ENCODE data around the gene PDSS2.
"Not testable (repeated sequence)": the region's sequence is repeated elsewhere in the genome, so short reads cannot be mapped to it uniquely, and the experiment has no call there.

Gene PDSS2

GRCh38 chr6:107485157-107485556, 25.8 kb upstream of the PDSS2 start:
- Histone ChIP-seq H3K36me3 (replicated peaks; ENCODE audit: low read depth, low read length) (no peaks in the 10 kb centered on the region), H3K27me3 (ENCODE audit: low read depth, low read length) (peaks cover 10% of the 10 kb centered on the region)
- no peak for TF ChIP-seq EZH2phosphoT487 (IDR thresholded peaks at IDR 0.05; ENCODE audit: low read depth)
- TF ChIP-seq, protein P1, sequence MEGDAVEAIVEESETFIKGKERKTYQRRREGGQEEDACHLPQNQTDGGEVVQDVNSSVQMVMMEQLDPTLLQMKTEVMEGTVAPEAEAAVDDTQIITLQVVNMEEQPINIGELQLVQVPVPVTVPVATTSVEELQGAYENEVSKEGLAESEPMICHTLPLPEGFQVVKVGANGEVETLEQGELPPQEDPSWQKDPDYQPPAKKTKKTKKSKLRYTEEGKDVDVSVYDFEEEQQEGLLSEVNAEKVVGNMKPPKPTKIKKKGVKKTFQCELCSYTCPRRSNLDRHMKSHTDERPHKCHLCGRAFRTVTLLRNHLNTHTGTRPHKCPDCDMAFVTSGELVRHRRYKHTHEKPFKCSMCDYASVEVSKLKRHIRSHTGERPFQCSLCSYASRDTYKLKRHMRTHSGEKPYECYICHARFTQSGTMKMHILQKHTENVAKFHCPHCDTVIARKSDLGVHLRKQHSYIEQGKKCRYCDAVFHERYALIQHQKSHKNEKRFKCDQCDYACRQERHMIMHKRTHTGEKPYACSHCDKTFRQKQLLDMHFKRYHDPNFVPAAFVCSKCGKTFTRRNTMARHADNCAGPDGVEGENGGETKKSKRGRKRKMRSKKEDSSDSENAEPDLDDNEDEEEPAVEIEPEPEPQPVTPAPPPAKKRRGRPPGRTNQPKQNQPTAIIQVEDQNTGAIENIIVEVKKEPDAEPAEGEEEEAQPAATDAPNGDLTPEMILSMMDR (IDR thresholded peaks at IDR 0.05; ENCODE audit: low read depth, low read length), result no peak

GRCh38 chr6:107479089-107479690, 19.8 kb upstream of the PDSS2 start:
- H3K79me2 ChIP-seq (ENCODE audit: low read length), result no peaks in the 10 kb centered on the region
- H3K4me3 ChIP-seq (ENCODE audit: low read length), result no peak overlapping the region
- H3K27ac ChIP-seq (ENCODE audit: low read length), result no peak overlapping the region
- H3K4me2 ChIP-seq (ENCODE audit: low read length), result no peak overlapping the region
- H3K9me3 ChIP-seq (ENCODE audit: insufficient read depth, low read length), result no peaks in the 10 kb centered on the region
- TF ChIP-seq, protein P1 (IDR thresholded peaks at IDR 0.05; ENCODE audit: low read depth, low read length), result no peak
- no peak for TF ChIP-seq EZH2phosphoT487 (IDR thresholded peaks at IDR 0.05; ENCODE audit: low read depth)
- no peaks in the 10 kb centered on the region for H3K36me3 ChIP-seq (replicated peaks; ENCODE audit: low read depth, low read length)
- H3K9ac ChIP-seq (ENCODE audit: low read length), result no peak overlapping the region
- no peaks in the 10 kb centered on the region for H3K4me1 ChIP-seq (ENCODE audit: low read length)
- no peaks in the 10 kb centered on the region for H4K20me1 ChIP-seq (ENCODE audit: insufficient read depth, low read length)
- no peaks in the 10 kb centered on the region for H3K27me3 ChIP-seq (ENCODE audit: low read depth, low read length)
- no peak overlapping the region for H2AFZ ChIP-seq (ENCODE audit: low read depth, low read length)

More at GRCh38 chr6:107485157-107485556, 25.8 kb upstream of the PDSS2 start:
- no peaks in the 10 kb centered on the region for H3K4me1 ChIP-seq (ENCODE audit: low read length)
- H3K9me3 ChIP-seq (ENCODE audit: insufficient read depth, low read length), result no peaks in the 10 kb centered on the region
- no peaks in the 10 kb centered on the region for H4K20me1 ChIP-seq (ENCODE audit: insufficient read depth, low read length)
- H3K9ac ChIP-seq (ENCODE audit: low read length), result no peak overlapping the region
- H3K4me2 ChIP-seq (ENCODE audit: low read length), result no peak overlapping the region
- no peaks in the 10 kb centered on the region for H3K79me2 ChIP-seq (ENCODE audit: low read length)
- no peak overlapping the region for H2AFZ ChIP-seq (ENCODE audit: low read depth, low read length)
- no peak overlapping the region for H3K27ac ChIP-seq (ENCODE audit: low read length)
- H3K4me3 ChIP-seq (ENCODE audit: low read length), result no peak overlapping the region

DNA sequence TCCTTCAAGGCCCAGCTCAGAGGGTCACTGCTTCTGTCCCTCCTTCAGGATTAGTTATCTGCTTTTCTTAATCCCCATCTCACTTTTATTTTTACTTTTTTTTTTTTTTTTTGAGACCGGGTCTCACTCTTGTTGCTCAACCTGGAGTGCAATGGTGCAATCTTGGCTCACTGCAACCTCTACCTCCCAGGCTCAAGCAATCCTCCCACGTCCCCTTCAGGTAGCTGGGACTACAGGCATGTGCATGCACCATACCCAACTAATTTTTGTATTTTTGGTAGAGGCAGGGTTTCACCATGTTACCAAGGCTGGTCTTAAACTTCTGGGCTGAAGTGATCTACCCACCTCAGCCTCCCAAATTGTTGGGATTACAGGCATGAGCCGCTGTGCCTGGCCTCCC, 16.5 kb upstream of the PDSS2 start:
- H3K9me3 ChIP-seq (ENCODE audit: insufficient read depth, low read length); H3K4me2 ChIP-seq (ENCODE audit: low read length); H3K79me2 ChIP-seq (ENCODE audit: low read length); H3K27ac ChIP-seq (ENCODE audit: low read length); H2AFZ ChIP-seq (ENCODE audit: low read depth, low read length); H4K20me1 ChIP-seq (ENCODE audit: insufficient read depth, low read length); H3K4me1 ChIP-seq (ENCODE audit: low read length); H3K27me3 ChIP-seq (ENCODE audit: low read depth, low read length); H3K36me3 ChIP-seq (replicated peaks; ENCODE audit: low read depth, low read length); H3K9ac ChIP-seq (ENCODE audit: low read length); H3K4me3 ChIP-seq (ENCODE audit: low read length): not testable (repeated sequence)

- H2AFZ ChIP-seq (ENCODE audit: low read depth, low read length); H3K4me2 ChIP-seq (ENCODE audit: low read length); H3K4me3 ChIP-seq (ENCODE audit: low read length); H3K27ac ChIP-seq (ENCODE audit: low read length); H3K9ac ChIP-seq (ENCODE audit: low read length); H3K36me3 ChIP-seq (replicated peaks; ENCODE audit: low read depth, low read length); H3K4me1 ChIP-seq (ENCODE audit: low read length); H3K79me2 ChIP-seq (ENCODE audit: low read length); H4K20me1 ChIP-seq (ENCODE audit: insufficient read depth, low read length); H3K9me3 ChIP-seq (ENCODE audit: insufficient read depth, low read length); H3K27me3 ChIP-seq (ENCODE audit: low read depth, low read length): not testable (repeated sequence)
Measured at GRCh38 chr6:107475360-107475759, 16.0 kb upstream of the PDSS2 start.

- H3K9ac ChIP-seq (ENCODE audit: low read length), result no peak overlapping the region
- no peaks in the 10 kb centered on the region for H3K36me3 ChIP-seq (replicated peaks; ENCODE audit: low read depth, low read length)
- H3K27me3 ChIP-seq (ENCODE audit: low read depth, low read length), result no peaks in the 10 kb centered on the region
- no peak overlapping the region for H3K4me2 ChIP-seq (ENCODE audit: low read length)
- H2AFZ ChIP-seq (ENCODE audit: low read depth, low read length), result no peak overlapping the region
- TF ChIP-seq, protein P1 (IDR thresholded peaks at IDR 0.05; ENCODE audit: low read depth, low read length), result no peak
- TF ChIP-seq EZH2phosphoT487 (IDR thresholded peaks at IDR 0.05; ENCODE audit: low read depth), result no peak
- H3K79me2 ChIP-seq (ENCODE audit: low read length), result no peaks in the 10 kb centered on the region
- no peaks in the 10 kb centered on the region for H3K9me3 ChIP-seq (ENCODE audit: insufficient read depth, low read length)
- no peaks in the 10 kb centered on the region for H4K20me1 ChIP-seq (ENCODE audit: insufficient read depth, low read length)
- no peaks in the 10 kb centered on the region for H3K4me1 ChIP-seq (ENCODE audit: low read length)
- H3K27ac ChIP-seq (ENCODE audit: low read length), result no peak overlapping the region
- no peak overlapping the region for H3K4me3 ChIP-seq (ENCODE audit: low read length)
Measured at GRCh38 chr6:107473660-107474059, 14.3 kb upstream of the PDSS2 start.
